ENCODE data around the gene RHOBTB3.
"Not testable (repeated sequence)": the region's sequence is repeated elsewhere in the genome, so short reads cannot be mapped to it uniquely, and the experiment has no call there.

GRCh38 chr5:95713246-95713645, 17.9 kb upstream of the RHOBTB3 start:
- not testable (repeated sequence) for TF ChIP-seq CTCF (conservative IDR thresholded peaks at IDR 0.05); ZFX (IDR thresholded peaks at IDR 0.05)
